Activated CD4-positive, alpha-beta T cell treated with anti-CD3 and anti-CD28 coated beads, Interleukin-2, amount 10 ng/mL, durations not matched to agents 24 days and 14 days (primary cell): ENCODE data around the gene PRR12. TPM values are rescaled to one million over a fixed set of nuclear protein-coding genes. Genes with fewer than 3 reads are reported as not detected.
"Not testable (repeated sequence)": the region's sequence is repeated elsewhere in the genome, so short reads cannot be mapped to it uniquely, and the experiment has no call there.

Source experiments
- DNase-seq: peaks from one replicate; pipeline ENCODE4 v3.0.0; 2022
- H3K27ac Mint-ChIP-seq: one replicate; pipeline ENCODE4 v1.8.0; 2022; ENCODE audit warnings: mild to moderate bottlenecking, mixed read lengths
- H3K27me3 Mint-ChIP-seq: one replicate; pipeline ENCODE4 v1.8.0; 2022; ENCODE audit warnings: mixed read lengths
- H3K36me3 Mint-ChIP-seq: one replicate; pipeline ENCODE4 v1.8.0; 2022; ENCODE audit warnings: low read depth, mild to moderate bottlenecking, mixed read lengths
- H3K4me1 Mint-ChIP-seq: one replicate; pipeline ENCODE4 v1.8.0; 2021; ENCODE audit warnings: mixed read lengths
- H3K4me3 Mint-ChIP-seq: one replicate; pipeline ENCODE4 v1.8.0; 2022; ENCODE audit warnings: mild to moderate bottlenecking, moderate library complexity, mixed read lengths
- H3K9me3 Mint-ChIP-seq: one replicate; pipeline ENCODE4 v1.8.0; 2021; ENCODE audit warnings: mixed read lengths
- intact Hi-C: fragments of 100-400 bp; cut with micrococcal nuclease; formaldehyde crosslinking; loops from one replicate; pipeline ENCODE4 v1.15.1; 2023
- total RNA-seq: library from RNA; stranded (reverse); gene quantifications from 2 replicates; pipeline ENCODE4 v1.2.3, GENCODE V29; 2022

The PRR12 gene
- total RNA-seq, 1 donor from 2014 or later: 32.7 TPM

GRCh38 chr19:49631014-49631588 is 40.1 kb downstream of the PRR12 start:
- Mint-ChIP-seq H3K4me3 (no peak overlapping the region), H3K9me3 (no peaks in the 10 kb centered on the region), H3K36me3 (peaks cover 13% of the 10 kb centered on the region), H3K27me3 (no peaks in the 10 kb centered on the region), H3K27ac (no peak overlapping the region), H3K4me1 (no peaks in the 10 kb centered on the region)
- intact Hi-C loops: no loop called here
- no peak for DNase-seq

DNA sequence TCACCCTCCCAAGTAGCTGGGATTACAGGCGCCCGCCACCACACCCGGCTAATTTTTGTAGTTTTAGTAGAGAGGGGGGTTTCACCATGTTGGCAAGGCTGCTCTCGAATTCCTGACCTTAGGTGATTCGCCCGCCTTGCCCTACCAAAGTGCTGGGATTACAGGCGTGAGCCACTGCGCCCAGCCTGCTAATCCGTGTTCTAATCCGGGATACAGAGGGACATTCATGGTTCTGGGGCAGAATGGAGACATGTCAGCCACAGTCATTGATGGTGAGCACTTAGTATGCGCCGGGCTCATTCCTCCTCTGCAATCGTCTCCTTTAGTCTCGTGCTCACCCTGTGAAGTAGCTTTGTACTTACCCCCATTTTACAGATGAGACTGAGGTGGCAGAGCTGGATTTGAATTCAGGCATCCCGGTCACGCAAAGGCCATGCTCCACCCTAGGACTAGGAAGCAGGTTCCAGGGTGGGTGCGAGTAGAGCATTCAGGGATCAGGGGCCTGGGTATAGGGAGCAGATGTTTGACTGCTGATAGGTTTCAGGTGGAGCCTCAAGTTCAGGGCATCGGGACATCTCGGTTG is 40.7 kb downstream of the PRR12 start:
- Mint-ChIP-seq H3K4me1 (no peaks in the 10 kb centered on the region), H3K4me3 (no peak overlapping the region), H3K27me3 (no peaks in the 10 kb centered on the region), H3K27ac (no peak overlapping the region), H3K36me3 (peaks cover 13% of the 10 kb centered on the region), H3K9me3 (no peaks in the 10 kb centered on the region)
- DNase-seq: no peak
- intact Hi-C loops: no loop called here

GRCh38 chr19:49632576-49632975 is 41.6 kb downstream of the PRR12 start:
- Mint-ChIP-seq H3K27ac (no peak overlapping the region), H3K4me3 (no peak overlapping the region), H3K27me3 (no peaks in the 10 kb centered on the region), H3K4me1 (peaks cover 1% of the 10 kb centered on the region), H3K36me3 (peaks cover 12% of the 10 kb centered on the region), H3K9me3 (no peaks in the 10 kb centered on the region)
- intact Hi-C loops: no loop called here
- DNase-seq: no peak

DNA sequence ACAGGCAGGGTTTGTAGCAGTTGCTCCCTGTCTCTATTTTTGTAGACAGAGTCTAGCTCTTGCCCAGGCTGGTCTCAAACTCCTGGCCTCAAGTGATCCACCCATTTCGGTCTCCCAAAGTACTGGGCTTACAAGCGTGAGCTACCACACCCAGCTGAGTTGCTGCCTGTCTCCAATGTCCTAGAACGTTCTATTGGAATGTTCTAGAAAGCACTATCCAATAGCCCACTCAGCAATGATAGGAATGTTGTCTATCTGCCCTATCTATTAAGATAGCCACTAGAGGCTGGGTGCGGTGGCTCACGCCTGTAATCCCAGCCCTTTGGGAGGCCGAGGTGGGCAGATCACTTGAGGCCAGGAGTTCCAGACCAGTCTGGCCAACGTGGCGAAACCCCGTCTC is 42.3 kb downstream of the PRR12 start:
- H3K27me3 Mint-ChIP-seq, H3K4me1 Mint-ChIP-seq, intact Hi-C loops: not testable (repeated sequence)

DNA sequence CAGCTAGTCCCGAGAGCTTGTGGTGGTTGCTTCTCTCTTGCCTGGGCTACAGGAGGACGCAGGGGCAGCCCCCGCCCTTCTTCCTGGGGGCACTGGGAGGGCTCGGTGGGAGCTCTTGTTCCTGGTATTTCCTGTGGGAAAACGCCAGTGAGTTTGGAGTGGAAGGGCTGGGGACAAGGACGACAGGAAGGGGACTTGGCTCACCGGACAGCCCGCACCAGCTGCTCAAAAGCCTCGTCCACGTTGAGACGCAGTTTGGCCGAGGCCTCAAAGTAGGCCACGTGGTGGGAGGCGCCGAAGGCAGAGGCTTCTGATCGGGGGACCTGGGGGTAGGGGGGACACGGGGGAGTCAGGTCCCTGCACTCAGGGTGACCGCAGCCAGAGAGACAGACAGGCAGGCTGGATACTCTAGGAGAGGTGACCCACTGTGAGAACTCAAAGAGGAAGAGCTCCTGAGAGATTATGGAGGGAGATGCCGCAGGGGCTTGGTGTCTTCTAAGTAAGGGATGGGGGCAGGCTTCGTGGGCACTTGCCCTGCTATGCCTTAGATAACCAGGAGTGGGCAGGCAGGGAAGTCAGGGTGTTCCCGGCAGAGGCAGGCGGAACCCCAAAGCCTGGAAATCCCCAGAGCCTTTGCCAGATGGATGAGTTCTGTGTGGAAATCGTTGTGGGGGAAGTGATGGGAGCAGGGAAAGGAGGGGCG is 44.7 kb downstream of the PRR12 start:
- Mint-ChIP-seq H3K36me3 (peaks cover 2% of the 10 kb centered on the region), H3K9me3 (no peaks in the 10 kb centered on the region), H3K27ac (no peak overlapping the region), H3K27me3 (no peaks in the 10 kb centered on the region), H3K4me3 (no peak overlapping the region), H3K4me1 (peaks cover 24% of the 10 kb centered on the region)
- intact Hi-C loops: no loop called here
- DNase-seq: no peak

More for the DNA sequence above, 42.3 kb downstream of the PRR12 start:
- H3K9me3 Mint-ChIP-seq, H3K27ac Mint-ChIP-seq, H3K4me3 Mint-ChIP-seq, H3K36me3 Mint-ChIP-seq, DNase-seq: not testable (repeated sequence)

DNA sequence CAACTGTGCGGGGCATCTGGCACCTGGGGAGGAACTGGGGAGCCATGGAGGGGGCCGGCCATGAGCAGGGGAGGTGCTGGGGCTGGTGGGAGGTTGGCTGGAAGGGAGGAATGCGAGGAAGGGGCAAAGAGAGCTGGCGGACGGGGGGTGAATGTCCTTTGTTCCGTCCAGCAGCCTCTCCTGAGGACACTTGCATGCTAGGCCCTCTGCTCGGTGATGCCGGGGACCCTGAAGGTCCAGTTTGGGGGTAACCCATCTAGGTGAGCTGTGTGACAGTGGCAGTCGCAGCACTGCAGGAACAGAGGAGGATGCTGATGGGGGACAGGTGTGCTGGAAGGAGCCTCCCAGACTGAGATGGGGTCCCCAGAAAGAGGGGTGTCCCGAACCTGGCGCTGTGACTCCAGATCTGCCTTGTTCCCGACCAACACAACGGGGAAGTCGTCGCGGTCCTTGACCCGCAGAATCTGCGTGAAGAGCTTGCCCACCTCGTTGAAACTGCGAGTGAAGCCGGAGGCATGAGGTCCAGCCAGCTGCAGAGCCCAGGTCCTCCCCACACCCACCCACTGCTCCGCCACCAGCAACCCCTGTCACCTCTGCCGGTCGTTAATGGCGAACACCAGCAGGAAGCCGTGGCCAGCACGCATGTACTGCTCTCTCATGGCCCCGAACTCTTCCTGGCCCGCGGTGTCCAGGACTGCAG is 45.4 kb downstream of the PRR12 start:
- intact Hi-C loops: no loop called here
- Mint-ChIP-seq H3K4me3 (no peak overlapping the region), H3K4me1 (peaks cover 28% of the 10 kb centered on the region), H3K27ac (no peak overlapping the region), H3K27me3 (no peaks in the 10 kb centered on the region), H3K36me3 (peaks cover 2% of the 10 kb centered on the region), H3K9me3 (no peaks in the 10 kb centered on the region)
- DNase-seq: no peak

DNA sequence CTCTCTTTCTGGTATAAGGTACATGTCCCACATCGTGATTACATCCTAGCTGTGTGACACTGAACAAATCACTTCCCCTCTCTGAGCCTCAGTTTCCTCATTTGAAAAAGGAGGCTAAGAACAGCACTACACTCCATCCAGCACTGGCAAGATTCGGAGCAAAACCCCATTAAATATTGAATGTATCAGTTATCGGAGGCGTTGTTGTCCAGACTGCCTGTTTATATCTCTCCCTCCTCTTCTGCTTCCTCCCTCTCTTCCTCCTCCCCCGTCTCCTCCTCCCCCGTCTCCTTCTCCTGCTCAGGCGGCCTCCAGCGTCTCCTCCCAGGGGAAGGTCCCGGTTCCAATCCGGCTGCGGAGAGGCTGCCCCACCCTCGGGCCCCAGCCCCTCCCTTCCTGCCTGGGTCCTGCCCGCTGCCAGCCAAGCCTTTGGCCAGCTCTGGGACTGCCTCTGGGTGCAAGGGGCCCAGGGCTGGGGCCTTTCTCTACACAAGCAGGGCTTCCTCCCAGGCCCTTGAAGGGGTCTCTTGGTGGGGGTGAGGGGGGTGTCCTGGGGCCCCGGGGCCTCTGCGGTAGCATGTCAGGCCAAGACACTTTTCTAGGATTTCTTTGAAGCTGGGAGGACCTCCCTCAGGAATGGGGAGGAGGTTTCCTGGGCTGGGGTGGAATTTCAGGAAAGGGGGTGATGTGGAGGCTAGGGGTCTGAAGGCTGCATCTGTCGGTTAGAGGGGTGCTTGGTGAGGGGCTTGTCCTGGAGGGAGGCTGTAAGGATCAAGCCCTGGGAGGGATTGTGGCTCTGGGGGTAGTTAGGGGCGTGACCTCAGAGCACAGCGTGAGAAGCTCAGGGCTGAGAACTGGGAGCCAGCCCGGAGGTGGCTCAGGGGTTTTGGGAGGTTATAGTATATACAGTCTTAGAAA is 47.1 kb downstream of the PRR12 start:
- peak; percentile 76 for DNase-seq
- H3K4me1 Mint-ChIP-seq: peaks cover 38% of the 10 kb centered on the region
- intact Hi-C loops: no loop called here
- H3K9me3 Mint-ChIP-seq: no peaks in the 10 kb centered on the region
- no peaks in the 10 kb centered on the region for H3K36me3 Mint-ChIP-seq
- no peak overlapping the region for H3K27ac Mint-ChIP-seq
- peak overlapping the region; percentile 97 for H3K4me3 Mint-ChIP-seq
- no peaks in the 10 kb centered on the region for H3K27me3 Mint-ChIP-seq

DNA sequence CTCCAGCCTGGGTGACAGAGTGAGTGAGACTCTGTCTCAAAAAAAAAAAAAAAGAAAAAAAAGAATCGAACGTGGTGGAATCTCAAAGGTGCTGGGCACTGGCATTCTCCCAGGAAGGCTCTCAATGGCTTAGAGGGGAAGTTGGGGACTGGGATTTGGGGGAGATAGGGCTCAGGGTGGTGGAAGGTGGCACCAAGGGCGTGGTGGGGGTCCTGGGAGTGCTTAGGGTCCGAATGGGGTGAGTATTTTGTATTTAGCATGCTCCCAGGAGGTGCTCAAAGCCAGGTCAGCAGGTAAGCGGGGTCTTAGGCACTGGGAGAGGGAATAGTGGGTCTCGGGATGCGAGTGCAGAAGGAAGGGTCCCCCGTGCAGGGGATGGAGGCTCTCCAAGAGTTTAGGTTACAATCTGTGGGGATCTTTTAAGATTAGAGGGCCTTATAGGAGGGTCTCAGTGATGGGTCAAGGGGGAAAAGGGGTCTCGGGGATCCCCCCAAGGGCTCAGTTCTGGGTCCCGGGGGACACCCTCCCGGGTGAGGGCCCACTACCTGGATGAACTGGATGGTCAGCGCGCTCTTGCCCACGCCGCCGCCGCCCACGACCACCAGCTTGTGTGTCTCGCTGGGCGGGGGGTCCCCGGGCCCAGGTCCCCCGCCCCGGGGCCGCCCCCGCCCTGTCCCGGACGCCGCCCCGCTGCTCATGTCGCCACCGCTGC is 48.6 kb downstream of the PRR12 start:
- no peaks in the 10 kb centered on the region for H3K9me3 Mint-ChIP-seq
- H3K27me3 Mint-ChIP-seq: no peaks in the 10 kb centered on the region
- DNase-seq: no peak
- H3K4me3 Mint-ChIP-seq: peak overlapping the region; percentile 97
- H3K36me3 Mint-ChIP-seq: peaks cover 4% of the 10 kb centered on the region
- intact Hi-C loops: loop anchor here (1.0 to 5.0 kb wide), 5 partner anchors 49 to 237 kb away; partner anchors contain the start of genes AKT1S1, ALDH16A1, AP2A1 and PIH1D1
- H3K27ac Mint-ChIP-seq: peak overlapping the region; percentile 100
- peaks cover 51% of the 10 kb centered on the region for H3K4me1 Mint-ChIP-seq

GRCh38 chr19:49640113-49640898 is 49.3 kb downstream of the PRR12 start, which contains the start of gene RRAS:
Gene RRAS (minus strand): TSS chr19:49640143. CDS start chr19:49640098, 45 bp downstream.
- H3K4me3 Mint-ChIP-seq: peak within 1 kb of the TSS; percentile 97
- H3K4me1 Mint-ChIP-seq: peaks cover 52% of the 10 kb centered on the region
- intact Hi-C loops: loop anchor here (1.0 to 5.0 kb wide), 5 partner anchors 50 to 236 kb away; partner anchors contain the start of genes AKT1S1, ALDH16A1, AP2A1 and PIH1D1
- H3K27me3 Mint-ChIP-seq: no peaks in the 10 kb centered on the region
- DNase-seq: peak; percentile 100
- no peaks in the 10 kb centered on the region for H3K9me3 Mint-ChIP-seq
- H3K36me3 Mint-ChIP-seq: peaks cover 5% of the 10 kb centered on the region
- H3K27ac Mint-ChIP-seq: peak within 1 kb of the TSS; percentile 100

DNA sequence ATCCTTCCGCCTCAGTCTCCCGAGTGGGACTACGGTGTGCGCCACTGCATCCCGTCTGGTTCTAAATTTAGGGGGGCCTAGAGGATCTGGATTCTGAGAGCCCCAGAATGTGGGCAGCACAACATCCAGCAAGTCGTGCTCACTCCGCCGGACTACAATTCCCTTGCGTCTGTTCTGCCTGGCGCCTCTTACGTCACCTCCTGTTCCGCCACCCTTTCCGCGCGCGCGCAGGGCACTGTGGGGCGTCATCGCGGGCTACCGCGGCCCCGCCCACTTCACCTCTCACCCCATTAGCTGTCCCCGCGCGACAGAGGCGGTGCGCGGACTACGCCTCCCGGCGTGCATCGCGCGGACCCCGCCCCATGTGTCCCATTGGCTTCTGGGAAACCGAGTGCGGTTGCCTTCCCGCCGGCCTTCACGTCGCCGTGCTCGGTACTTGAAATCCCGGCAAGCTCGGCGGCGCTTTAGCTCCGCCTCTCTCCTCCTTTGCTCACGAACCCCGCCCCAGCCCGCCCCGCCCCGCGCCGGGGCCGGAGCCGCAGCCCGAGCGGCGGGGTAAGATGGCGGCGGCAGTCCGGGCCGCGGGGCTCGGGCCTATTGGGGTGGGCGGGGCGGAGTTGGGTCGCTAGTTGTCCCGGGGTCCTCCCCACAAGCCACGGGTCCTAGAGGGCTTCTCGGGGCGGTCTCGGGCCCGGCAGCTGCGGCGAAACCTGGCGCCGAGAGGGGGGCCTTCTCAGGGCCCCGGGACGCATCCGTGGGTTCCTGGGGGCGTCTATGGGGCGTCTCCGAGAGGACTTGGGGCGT is 50.9 kb downstream of the PRR12 start, which contains the start of gene SCAF1:
TSS of gene SCAF1 (plus strand) at position 522 of the 804 bp plus-strand sequence. CDS start 2,818 bp downstream, outside the sequence.
- no peaks in the 10 kb centered on the region for H3K9me3 Mint-ChIP-seq

DNA sequence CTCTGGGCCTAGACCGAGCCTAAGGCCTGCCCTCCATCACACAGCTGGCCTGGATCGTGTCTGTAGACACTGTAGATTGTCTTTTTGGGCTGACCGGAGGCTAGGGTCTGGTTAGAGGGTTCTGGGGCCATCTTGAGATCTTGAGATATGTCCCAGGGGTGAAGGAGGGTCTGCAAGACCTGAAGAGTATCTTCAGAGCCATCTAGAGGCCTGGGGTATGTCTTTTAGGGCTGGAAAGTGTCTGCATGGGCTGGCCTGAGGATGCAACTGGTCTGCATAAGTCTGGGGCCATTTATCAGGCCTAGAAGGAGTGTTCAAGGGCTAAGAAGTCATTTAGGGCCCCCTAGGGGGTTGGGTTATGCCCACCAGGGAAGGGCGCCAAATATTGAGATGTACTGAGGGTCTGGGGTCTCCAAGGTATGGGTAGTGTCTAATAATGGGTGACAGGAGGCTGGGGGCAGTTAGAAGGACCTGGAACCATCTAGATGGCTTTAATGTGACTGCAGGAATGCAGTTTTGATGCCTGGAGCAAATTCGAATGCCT is 51.6 kb downstream of the PRR12 start:
- H3K9me3 Mint-ChIP-seq: no peaks in the 10 kb centered on the region
- intact Hi-C loops: loop anchor here (1.0 to 5.0 kb wide), 3 partner anchors 23 to 208 kb away; partner anchors contain the start of genes ALDH16A1, BCL2L12, IRF3 and PIH1D1
- H3K4me1 Mint-ChIP-seq: peaks cover 51% of the 10 kb centered on the region
- H3K27ac Mint-ChIP-seq: peak overlapping the region; percentile 92
- no peak for DNase-seq
- H3K27me3 Mint-ChIP-seq: no peaks in the 10 kb centered on the region
- peaks cover 16% of the 10 kb centered on the region for H3K36me3 Mint-ChIP-seq
- peak overlapping the region; percentile 97 for H3K4me3 Mint-ChIP-seq

More for the DNA sequence above, 50.9 kb downstream of the PRR12 start, which contains the start of gene SCAF1:
- no peaks in the 10 kb centered on the region for H3K27me3 Mint-ChIP-seq
- peak; percentile 100 for DNase-seq
- intact Hi-C loops: loop anchor here (1.0 to 5.0 kb wide), 6 partner anchors 23 to 235 kb away; partner anchors contain the start of genes AKT1S1, ALDH16A1, AP2A1 and BCL2L12
- H3K27ac Mint-ChIP-seq: peak within 1 kb of the TSS; percentile 100
- peak within 1 kb of the TSS; percentile 97 for H3K4me3 Mint-ChIP-seq
- H3K4me1 Mint-ChIP-seq: peaks cover 52% of the 10 kb centered on the region
- peaks cover 13% of the 10 kb centered on the region for H3K36me3 Mint-ChIP-seq
